GM19328 (cell line): ENCODE measurements around the gene WIZ.
A peak's percentile ranks its signal among the peaks of the same experiment; 100 is the strongest.
"Not testable (repeated sequence)": the region's sequence is repeated elsewhere in the genome, so short reads cannot be mapped to it uniquely, and the experiment has no call there.

Experiments
- ATAC-seq: cut with Tn5 transposase; IDR thresholded peaks from one replicate; pipeline ENCODE4 v1.9.1; 2021; ENCODE audit warnings: mild to moderate bottlenecking, moderate library complexity; ENCODE audit not compliant: unreplicated experiment

The WIZ gene, protein sequence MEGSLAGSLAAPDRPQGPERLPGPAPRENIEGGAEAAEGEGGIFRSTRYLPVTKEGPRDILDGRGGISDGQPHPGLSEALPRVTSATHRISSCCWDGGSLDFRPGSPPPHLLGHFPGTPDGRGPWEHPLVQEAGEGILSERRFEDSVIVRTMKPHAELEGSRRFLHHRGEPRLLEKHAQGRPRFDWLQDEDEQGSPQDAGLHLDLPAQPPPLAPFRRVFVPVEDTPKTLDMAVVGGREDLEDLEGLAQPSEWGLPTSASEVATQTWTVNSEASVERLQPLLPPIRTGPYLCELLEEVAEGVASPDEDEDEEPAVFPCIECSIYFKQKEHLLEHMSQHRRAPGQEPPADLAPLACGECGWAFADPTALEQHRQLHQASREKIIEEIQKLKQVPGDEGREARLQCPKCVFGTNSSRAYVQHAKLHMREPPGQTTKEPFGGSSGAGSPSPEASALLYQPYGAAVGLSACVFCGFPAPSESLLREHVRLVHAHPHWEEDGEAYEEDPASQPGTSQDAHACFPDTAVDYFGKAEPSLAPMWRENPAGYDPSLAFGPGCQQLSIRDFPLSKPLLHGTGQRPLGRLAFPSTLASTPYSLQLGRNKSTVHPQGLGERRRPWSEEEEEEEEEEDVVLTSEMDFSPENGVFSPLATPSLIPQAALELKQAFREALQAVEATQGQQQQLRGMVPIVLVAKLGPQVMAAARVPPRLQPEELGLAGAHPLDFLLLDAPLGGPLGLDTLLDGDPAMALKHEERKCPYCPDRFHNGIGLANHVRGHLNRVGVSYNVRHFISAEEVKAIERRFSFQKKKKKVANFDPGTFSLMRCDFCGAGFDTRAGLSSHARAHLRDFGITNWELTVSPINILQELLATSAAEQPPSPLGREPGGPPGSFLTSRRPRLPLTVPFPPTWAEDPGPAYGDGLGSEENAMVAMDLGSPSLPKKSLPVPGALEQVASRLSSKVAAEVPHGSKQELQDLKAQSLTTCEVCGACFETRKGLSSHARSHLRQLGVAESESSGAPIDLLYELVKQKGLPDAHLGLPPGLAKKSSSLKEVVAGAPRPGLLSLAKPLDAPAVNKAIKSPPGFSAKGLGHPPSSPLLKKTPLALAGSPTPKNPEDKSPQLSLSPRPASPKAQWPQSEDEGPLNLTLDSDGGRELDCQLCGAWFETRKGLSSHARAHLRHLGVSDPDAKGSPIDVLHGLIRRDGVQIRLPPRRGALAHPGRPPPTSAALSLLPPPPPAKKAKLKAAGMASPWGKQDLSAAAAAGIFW (N-terminal part only)

DNA sequence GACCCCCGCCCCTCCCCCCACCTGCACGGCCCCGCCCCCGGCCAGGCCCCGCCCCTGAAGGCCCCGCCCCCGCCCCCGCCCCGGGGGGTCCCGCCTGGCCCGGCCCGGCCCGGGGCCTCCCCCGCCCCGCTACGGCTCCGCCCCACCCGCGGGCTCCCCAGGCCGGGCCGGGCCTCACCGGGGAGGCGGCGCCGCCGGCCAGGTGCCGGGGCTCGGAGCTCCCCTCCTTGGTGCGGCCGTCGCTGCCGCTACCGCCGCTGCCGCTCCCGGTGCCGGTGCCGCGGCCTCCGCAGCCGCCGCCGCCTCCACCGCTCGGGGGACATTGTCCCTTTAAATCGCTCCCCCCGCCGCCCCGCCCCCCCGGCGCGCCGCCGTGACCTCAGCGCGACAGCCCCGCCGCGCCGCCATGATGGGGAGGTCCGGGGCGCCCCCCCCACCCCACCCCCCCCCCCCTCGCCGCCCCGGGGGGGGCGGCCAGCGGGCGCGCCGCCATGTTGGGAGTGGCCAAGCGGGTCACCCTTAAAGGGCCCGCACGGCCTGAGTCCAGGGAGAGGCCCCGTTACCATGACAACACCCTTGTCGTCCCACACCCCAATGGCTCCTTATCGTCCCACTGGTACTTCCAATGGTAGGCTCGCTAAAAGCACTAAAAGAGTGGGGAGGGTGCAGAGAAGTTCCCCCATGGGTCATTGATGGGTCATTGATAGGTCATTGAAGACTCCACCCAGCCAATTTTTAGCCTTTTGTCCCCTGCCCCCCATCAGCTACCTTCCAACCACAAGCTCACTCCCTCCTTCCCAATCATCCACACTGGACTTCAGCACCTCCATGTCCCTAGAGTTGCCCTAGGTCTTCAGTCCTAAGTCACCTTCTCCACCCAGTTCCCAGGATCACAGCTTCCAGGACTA lies at the start of gene WIZ:
WIZ (minus strand) TSS at position 337 of the 908 bp plus-strand sequence. CDS start 1,649 bp downstream, outside the sequence.
- ATAC-seq, result peak; percentile 44

DNA sequence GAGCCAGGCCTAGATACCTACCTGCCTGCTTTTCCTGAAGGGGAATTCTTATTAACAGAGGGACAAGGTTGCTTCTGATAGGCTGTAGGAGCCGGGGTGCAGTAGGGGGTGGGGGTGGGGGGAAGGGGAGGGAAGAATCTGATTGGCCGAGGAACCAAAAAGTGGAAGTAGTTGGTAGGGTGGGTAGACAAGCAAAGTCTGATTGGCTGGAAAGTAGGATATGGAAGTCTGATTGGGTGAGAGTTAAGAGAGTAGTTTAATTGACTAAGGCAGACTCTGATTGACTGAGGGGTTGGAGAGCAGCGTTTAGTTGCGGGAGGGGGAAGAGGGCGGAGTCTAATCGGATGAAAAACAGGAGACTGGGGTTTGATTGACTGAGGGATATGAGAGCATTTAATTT lies 49.2 kb upstream of the WIZ start:
- ATAC-seq, result no peak

DNA sequence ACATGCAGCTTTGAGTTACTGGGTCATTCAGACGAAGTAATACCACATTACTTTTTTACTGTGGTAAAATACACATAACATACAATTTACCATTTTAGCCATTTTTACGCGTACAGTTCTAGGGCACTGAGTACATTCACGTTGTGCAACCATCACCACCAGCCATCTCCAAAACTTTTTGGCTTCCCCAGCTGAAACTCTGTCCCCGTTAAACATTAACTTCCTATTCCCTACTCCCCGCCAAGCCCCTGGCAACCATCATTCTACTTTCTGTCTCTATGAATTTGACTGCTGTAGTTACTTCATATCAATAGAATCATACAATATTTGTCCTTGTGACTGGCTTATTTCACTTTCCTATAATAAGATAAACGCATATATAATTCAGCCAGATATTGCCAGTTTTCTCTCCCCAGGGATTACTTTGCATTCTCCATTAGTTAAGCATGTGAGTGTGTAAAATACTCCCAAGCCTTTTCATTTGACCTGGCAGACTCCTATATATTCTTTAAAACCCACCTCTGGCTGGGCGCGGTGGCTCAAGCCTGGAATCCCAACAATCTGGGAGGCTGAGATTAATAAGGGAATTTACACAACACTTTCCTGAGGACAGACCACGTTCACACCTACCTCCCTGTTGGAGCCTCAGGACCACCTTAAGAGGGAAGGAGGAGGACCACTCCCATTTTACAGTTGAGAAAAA lies 48.6 kb upstream of the WIZ start:
- ATAC-seq, result no peak

DNA sequence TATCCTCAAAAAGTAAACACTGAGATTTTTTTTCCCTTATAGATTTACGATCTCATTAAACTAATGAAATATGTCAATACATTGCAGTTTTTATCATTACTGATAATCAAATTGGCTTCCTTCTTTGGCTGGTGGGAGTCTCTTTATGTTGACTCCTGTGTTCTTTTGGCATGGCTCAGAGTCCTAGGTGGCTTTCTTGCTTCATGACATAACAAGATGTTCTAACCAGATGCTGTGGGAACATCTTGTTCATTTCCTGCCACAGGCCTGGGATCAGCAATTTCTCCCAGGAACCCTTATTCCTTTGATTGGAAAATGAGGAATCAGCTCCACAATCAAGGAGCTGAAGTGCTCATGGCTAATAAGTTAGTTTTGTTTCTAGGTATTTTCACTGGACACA lies 45.4 kb upstream of the WIZ start:
- ATAC-seq, result no peak

DNA sequence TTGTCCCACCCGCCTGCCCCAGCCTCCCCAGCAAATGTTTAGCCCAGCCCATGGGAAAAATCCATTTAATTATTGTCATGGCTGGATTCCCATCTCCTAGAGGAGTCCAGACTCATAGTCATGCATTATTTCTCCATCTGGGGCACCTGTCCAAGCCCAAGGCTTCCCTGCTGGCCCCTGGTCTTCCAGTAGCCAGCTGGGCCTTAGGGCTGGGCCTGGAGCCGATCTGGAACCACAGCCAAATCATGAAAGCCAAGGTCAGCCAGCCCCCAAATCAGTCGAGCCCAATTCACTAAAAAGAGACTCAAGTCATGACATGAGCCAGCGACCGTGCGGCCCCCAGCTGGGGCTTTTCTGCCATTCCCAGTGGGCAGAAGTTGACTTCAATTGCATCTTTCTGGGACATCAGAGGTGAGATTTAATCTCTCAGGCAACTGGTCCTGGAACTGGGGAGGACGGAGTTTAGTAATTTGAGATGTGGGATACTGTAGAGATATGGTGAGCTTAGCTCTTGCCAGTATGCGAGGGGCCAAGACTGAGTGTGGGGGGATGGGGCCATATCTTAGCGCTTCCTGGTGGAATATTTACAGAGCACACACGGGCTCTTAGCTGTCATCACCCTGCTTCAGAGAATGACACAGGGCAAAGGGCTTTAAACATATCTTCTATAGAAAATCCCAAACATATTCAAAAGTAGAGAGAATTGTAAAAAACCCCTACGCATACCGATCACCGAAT lies 38.9 kb upstream of the WIZ start:
- no peak for ATAC-seq

DNA sequence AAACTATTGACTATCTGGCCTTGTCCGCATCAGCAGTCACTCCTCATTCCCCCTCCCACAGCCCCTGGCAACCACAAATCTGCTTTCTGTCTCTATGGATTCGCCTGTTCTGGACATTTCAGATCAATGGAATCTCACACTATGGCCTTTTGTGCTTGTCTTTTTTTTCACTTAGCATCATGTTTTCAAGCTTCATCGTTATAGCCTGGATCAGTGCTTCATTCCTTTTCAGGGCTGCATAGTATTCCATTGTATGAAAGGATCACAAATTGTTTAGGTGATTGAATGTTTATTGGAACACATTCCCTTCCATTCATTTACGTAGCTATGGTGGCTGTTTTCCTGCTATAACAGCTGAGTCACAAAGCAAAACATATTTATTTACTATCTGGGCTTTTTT lies 37.3 kb upstream of the WIZ start:
- no peak for ATAC-seq

DNA sequence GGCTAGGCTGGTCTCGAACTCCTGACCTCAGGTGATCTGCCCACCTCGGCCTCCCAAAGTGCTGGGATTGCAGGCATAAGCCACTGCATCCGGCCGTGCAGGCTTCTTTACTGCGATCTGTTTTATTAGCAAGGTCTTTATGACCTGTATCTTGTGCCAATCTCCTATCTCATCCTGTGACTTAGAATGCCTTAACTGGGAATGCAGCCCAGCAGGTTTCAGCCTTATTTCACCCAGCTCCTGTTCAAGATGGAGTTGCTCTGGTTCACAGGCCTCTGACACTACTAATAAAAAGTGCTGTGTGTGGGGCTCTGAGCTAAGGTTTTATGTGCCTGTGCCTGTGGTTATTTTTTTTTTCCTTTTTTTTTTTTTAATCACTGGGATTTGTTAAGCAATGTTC lies 36.0 kb upstream of the WIZ start:
- not testable (repeated sequence) for ATAC-seq

DNA sequence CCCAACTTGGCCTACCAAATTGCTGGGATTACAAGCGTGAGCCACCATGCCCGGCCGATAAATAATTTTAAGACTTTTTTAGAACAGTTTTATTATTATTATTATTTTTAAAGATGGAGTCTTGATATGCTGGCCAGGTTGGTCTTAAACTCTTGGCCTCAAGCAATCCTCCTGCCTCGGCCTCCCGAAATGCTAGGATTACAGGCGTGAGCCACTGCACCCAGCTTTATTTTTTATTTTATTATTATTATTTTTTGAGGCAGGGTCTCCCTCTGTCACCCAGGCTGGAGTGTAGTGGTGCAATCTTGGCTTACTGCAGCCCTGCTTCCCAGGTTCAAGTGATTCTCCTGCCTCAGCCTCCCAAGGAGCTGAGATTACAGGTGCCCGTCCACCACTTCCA lies 31.2 kb upstream of the WIZ start:
- ATAC-seq, result not testable (repeated sequence)

DNA sequence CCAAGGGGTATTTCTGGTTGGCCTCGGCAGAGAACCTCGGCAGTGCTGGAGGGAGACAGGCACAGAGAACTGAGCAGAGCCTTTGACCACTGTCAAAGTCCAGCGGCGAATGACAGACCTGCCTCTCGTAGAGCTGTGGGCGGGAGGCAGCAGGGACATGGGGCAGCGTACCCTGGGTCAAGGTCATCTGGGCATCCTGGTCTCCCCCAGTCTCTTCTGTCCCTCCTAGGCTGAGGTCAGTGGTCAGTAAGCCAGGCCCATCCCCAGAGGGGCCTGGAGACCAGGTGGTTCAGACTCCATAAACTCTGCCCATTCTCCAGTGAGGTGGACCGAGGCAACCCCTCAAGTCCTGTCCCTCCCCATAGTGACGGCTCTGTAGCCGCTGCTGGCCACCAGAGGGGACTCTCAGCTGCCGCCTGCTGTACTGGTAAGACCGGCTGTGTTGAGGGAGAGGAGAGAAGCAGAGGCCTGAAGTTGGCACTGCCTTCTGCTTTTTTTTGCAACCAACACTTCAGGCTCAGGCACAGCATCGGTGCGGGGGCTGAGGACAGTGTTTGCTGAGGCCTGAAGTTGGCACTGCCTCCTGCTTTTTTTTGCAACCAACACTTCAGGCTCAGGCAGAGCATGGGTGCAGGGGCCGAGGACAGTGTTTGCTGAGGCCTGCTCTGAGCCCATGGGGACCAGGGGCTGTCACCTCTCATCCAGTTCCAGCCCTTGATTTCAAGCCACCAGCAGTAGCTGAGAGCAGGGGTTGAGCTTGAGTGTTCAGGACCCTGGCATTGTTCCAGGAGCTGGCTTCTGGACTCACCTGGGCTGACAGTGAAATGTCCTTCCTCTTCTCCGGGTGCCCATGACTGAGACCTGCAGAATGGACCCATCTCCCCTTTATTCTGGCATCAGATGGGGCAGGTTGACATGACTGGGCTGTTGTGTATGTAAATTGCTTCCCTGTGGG lies 29.9 kb upstream of the WIZ start, which contains the start of gene PGLYRP2:
PGLYRP2 (minus strand) TSS at position 111 of the 955 bp plus-strand sequence. CDS start 130 bp downstream, outside the sequence.
- ATAC-seq, result no peak

DNA sequence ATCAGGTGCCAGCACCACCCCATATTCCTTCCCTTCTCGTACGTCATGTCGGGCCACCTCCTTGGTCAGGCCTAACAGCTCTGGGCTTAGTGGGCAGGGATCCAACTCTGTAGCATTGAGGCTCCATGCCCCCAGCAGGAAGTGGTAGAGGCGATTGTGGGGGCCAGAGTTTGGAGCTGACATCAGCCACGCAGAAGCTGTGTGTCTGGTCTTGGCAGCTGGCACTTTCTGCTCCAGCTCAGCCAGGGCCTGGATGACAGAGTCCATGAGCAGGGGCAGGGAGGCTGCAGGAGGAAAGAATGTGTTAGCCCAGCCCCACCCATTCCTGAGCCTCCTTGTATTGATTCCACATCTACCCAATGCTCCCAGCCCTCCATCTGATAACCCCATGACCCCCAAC lies 26.6 kb upstream of the WIZ start:
- no peak for ATAC-seq

DNA sequence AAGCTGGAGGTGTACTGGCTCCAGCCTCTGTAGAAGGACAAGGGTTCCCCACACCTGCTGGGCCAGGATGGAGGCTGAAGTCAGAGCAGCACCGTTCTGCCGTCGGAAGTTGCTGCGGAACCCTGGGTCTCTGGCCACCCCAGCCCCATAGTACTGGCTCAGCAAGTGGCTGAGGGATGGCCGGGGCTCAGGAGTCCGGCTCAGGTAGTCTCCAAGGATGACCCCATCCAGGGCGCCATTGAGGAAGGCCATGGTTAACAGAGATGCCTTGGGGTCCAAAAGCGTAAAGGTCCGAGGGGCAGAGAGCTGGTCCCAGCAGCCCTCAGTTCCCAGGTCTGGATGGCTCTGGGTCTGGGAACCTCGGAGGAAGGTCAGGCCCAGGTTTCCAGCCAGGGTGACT lies 25.9 kb upstream of the WIZ start:
- ATAC-seq, result no peak

DNA sequence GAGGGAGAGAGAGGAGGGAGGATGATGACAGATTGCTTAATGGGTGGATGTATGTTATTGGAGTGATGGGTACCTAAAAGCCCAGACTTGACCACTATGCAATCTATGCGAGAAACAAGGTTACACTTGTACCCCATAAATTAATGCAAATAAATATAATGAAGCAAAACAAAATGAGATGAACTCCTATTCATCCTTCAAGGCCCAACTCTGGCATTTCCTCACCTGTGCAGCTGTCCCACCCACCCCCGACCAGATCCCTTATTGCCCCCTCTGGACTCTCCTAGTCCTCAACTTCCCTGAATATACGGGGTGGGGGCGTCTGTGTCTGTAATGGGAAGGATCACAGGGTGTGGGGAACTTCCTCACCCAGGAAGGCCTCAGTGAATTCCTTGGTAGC lies 25.4 kb upstream of the WIZ start:
- ATAC-seq, result no peak

DNA sequence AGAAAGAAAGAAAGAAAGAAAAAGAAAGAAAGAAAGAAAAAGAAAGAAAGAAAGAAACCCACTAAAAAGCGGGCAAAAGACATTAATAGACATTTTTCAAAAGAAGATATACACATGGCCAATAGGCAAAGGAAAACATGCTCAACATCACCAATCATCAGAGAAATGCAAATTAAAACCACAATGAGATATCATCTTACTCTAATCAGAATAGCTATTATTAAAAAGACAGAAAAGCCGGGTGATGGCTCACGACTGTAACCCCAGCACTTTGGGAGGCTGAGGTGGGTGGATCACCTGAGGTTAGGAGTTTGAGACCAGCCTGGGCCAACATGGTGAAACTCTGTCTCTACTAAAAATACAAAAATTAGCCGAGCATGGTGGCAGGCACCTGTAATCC lies 24.1 kb upstream of the WIZ start:
- ATAC-seq, result not testable (repeated sequence)

DNA sequence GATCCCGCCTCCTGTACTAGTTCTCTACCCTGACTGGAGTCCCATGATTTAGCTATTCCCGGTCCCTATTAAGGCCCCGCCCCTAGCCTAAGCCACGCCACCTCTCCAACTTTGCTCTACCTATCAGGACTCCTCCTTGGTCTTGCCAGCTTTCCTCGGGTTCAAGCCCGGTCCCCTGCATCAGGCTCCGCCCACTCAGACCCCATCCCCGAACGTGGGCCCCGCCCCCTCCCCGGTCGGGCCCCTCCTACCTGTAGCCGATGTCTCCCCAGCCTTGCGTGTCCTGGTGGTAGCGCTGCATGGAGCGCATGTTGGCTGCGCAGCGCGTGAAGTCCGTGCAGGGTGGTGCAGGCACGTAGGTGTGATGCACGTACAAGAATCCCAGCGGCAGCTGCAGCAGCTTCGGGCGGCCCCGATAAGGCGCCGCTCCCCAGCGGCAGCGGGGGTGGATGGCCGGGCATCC lies 21.9 kb upstream of the WIZ start:
- no peak for ATAC-seq

DNA sequence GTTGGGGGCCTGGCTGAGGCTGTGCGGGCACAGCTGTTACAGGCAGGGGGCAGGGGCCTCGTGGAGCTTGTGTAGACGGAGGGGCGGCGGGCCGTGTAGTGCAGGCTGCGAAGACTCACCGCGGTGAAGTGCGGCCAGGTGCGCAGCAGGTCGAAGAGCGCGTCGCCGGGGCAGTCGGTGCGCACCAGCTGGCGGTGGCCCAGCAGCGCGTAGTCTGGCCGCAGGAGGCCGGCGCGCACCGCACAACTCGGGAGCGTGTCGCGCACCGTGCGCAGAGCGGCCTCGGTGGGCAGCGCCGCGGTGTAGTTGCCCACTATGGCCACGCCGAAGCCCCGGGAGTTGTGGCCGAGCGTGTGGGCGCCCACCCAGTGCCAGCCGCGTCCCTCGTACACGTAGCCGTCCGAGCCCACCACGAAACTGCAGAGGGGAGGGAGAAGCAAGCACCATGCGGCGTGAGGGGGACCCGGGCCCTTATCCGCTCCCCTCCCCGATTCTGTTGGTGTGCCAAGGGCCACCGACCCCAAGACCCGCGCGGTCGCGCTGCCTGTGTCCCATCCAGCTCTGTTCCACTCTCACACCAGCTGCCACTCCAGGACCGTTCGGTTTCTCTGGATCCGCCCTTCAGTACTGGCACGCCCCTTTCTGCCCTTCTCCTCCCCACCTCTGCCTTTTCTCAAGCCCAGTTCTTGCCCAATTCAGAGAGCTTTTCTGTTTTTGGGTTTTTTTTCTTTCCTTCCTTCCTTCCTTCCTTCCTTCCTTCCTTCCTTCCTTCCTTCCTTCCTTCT lies 19.9 kb upstream of the WIZ start:
- no peak for ATAC-seq

DNA sequence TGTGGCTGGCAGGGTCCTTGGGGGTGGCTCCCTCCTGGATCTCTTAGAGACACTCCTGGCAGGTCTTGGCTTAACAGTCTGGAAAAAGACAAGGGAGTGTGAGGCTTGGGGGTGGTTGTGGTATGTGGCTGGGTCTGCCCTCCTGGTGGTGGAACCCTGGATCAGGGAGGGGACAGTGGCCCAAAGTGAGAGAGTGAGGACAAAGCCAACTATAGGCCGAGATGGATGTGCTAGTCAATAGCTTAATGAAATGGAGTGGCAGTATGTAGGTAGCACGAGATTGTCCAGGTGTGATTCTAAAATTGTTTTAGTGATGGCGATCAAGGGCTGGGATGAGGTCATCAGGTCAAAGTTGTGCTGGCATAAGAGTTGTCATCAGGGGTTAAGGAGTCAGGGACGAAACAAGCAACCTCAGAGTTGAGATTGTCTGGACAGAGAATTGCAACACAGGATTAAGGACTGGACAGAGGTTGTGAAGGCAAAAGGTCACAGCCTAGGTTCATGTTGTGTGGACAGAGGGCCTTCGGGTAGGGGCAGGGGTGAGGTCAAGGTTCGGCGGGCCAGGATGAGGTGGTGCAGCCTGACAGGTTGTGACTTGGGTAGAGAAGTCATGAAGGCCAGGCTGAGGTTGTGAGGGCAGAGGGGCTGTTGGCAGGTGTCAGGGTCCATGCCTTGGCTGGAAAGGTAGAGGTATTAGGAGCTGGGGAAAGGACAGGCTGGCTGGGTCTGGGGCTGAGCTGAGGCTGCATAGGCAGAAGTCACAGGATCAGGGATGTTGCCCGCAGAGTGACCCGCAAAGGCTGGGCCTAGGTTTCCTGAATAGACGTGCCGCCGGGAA lies 19.1 kb upstream of the WIZ start:
- no peak for ATAC-seq
